ENCODE results near the gene IL1RAPL2. TPM values are rescaled to one million over a fixed set of nuclear protein-coding genes. Genes with fewer than 3 reads are reported as not detected.

IL1RAPL2 gene
- total RNA-seq, 1 donor from 2014 or later = not detected

GRCh38 chrX:104953251-104953650 is 387.3 kb downstream of the IL1RAPL2 start:
- TF ChIP-seq CTCF (IDR thresholded peaks at IDR 0.05) = no peak
- Histone ChIP-seq H3K36me3 (no peaks in the 10 kb centered on the region), H3K4me1 (no peaks in the 10 kb centered on the region), H3K27ac (no peak overlapping the region), H3K27me3 (no peaks in the 10 kb centered on the region), H3K4me3 (no peak overlapping the region), H3K9me3 (no peaks in the 10 kb centered on the region)
- no peak for DNase-seq (ENCODE audit: low spot score in 2 of 2)
- intact Hi-C loops (cut with DNase I) = no loop called here

GRCh38 chrX:104961926-104962325 is 395.9 kb downstream of the IL1RAPL2 start:
- no peak overlapping the region for H3K4me3 ChIP-seq
- intact Hi-C loops (cut with DNase I) = no loop called here
- H3K27ac ChIP-seq = no peak overlapping the region
- H3K27me3 ChIP-seq = no peaks in the 10 kb centered on the region
- no peaks in the 10 kb centered on the region for H3K36me3 ChIP-seq
- no peaks in the 10 kb centered on the region for H3K4me1 ChIP-seq
- no peak for DNase-seq (ENCODE audit: low spot score in 2 of 2)
- no peaks in the 10 kb centered on the region for H3K9me3 ChIP-seq
- TF ChIP-seq CTCF (IDR thresholded peaks at IDR 0.05) = no peak

GRCh38 chrX:104968241-104968640 is 402.2 kb downstream of the IL1RAPL2 start:
- no peaks in the 10 kb centered on the region for H3K4me1 ChIP-seq
- no peaks in the 10 kb centered on the region for H3K9me3 ChIP-seq
- TF ChIP-seq CTCF (IDR thresholded peaks at IDR 0.05) = no peak
- no peaks in the 10 kb centered on the region for H3K36me3 ChIP-seq
- H3K4me3 ChIP-seq = no peak overlapping the region
- no peak overlapping the region for H3K27ac ChIP-seq
- DNase-seq (ENCODE audit: low spot score in 2 of 2) = no peak
- intact Hi-C loops (cut with DNase I) = no loop called here
- H3K27me3 ChIP-seq = no peaks in the 10 kb centered on the region

- Histone ChIP-seq H3K27me3 (no peaks in the 10 kb centered on the region), H3K9me3 (no peaks in the 10 kb centered on the region), H3K4me1 (no peaks in the 10 kb centered on the region), H3K27ac (no peak overlapping the region), H3K4me3 (no peak overlapping the region), H3K36me3 (no peaks in the 10 kb centered on the region)
- intact Hi-C loops (cut with DNase I) = no loop called here
- TF ChIP-seq CTCF (IDR thresholded peaks at IDR 0.05) = no peak
- no peak for DNase-seq (ENCODE audit: low spot score in 2 of 2)
Measured at GRCh38 chrX:104972737-104973136, 406.7 kb downstream of the IL1RAPL2 start.

GRCh38 chrX:104987063-104987462 is 421.1 kb downstream of the IL1RAPL2 start:
- Histone ChIP-seq H3K27ac (no peak overlapping the region), H3K27me3 (no peaks in the 10 kb centered on the region), H3K9me3 (no peaks in the 10 kb centered on the region), H3K4me3 (no peak overlapping the region), H3K36me3 (no peaks in the 10 kb centered on the region), H3K4me1 (no peaks in the 10 kb centered on the region)
- no peak for TF ChIP-seq CTCF (IDR thresholded peaks at IDR 0.05)
- intact Hi-C loops (cut with DNase I) = no loop called here
- DNase-seq (ENCODE audit: low spot score in 2 of 2) = no peak

GRCh38 chrX:104988038-104988437 is 422.0 kb downstream of the IL1RAPL2 start:
- H3K27ac ChIP-seq = no peak overlapping the region
- H3K27me3 ChIP-seq = no peaks in the 10 kb centered on the region
- intact Hi-C loops (cut with DNase I) = no loop called here
- no peaks in the 10 kb centered on the region for H3K4me1 ChIP-seq
- no peak for DNase-seq (ENCODE audit: low spot score in 2 of 2)
- TF ChIP-seq CTCF (IDR thresholded peaks at IDR 0.05) = no peak
- no peak overlapping the region for H3K4me3 ChIP-seq
- H3K9me3 ChIP-seq = no peaks in the 10 kb centered on the region
- no peaks in the 10 kb centered on the region for H3K36me3 ChIP-seq
